DND-41 (cell line): ENCODE data around the gene AQP2.

Experiments used
- ATAC-seq: fragments of 200-7000 bp; cut with Tn5 transposase; 3 replicates; pipeline ENCODE4 v1.9.1; 2021; ENCODE audit warnings: low read depth; ENCODE audit not compliant: insufficient read depth
- DNase-seq: peaks from one replicate; pipeline ENCODE4 v3.0.0-alpha.2; 2020
- H2AFZ ChIP-seq: 2 replicates; pipeline ENCODE4 v1.6.0; 2012; ENCODE audit warnings: low read depth, low read length
- H3K27ac ChIP-seq: 2 replicates; pipeline ENCODE4 v1.5.1; 2012; ENCODE audit warnings: low read length, inconsistent platforms
- H3K27me3 ChIP-seq: fragments of 200-600 bp; sonication (generic); 2 replicates; pipeline ENCODE4 v1.6.0; 2012; ENCODE audit warnings: low read length, mild to moderate bottlenecking, inconsistent platforms; ENCODE audit not compliant: insufficient read depth, poor library complexity
- H3K36me3 ChIP-seq: 2 replicates; pipeline ENCODE4 v1.5.1; 2012; ENCODE audit warnings: low read length, inconsistent platforms; ENCODE audit not compliant: insufficient read depth
- H3K4me1 ChIP-seq: 2 replicates; pipeline ENCODE4 v1.5.1; 2012; ENCODE audit warnings: mild to moderate bottlenecking, low read length; ENCODE audit not compliant: insufficient read depth
- H3K4me2 ChIP-seq: 2 replicates; pipeline ENCODE4 v1.6.0; 2012; ENCODE audit warnings: mild to moderate bottlenecking, moderate library complexity, low read length, inconsistent platforms; ENCODE audit not compliant: insufficient read depth
- H3K4me3 ChIP-seq, 2 experiments: fragments of 200-600 bp in 1 of 2; shearing (Covaris generic) in 1 of 2; 2 replicates each; pipeline ENCODE4 v1.5.1; 2012 to 2016; ENCODE audit warnings: inconsistent platforms in 2 of 2, low read length in 2 of 2, mild to moderate bottlenecking in 2 of 2, low read depth in 1 of 2, moderate library complexity in 1 of 2
- H3K79me2 ChIP-seq: 2 replicates; pipeline ENCODE4 v1.6.0; 2012; ENCODE audit warnings: low read length, inconsistent platforms; ENCODE audit not compliant: insufficient read depth
- H3K9ac ChIP-seq: 2 replicates; pipeline ENCODE4 v1.6.0; 2012; ENCODE audit warnings: low read depth, mild to moderate bottlenecking, inconsistent platforms, low read length, moderate library complexity
- H3K9me3 ChIP-seq: 2 replicates; pipeline ENCODE4 v1.5.1; 2012; ENCODE audit warnings: low read length, moderate library complexity, mild to moderate bottlenecking, inconsistent platforms; ENCODE audit not compliant: insufficient read depth, severe bottlenecking
- H4K20me1 ChIP-seq: 2 replicates; pipeline ENCODE4 v1.6.0; 2012; ENCODE audit warnings: low read length; ENCODE audit not compliant: insufficient read depth
- EZH2 ChIP-seq: IDR thresholded peaks from 3 replicates; pipeline ENCODE4 v1.6.1; 2012; ENCODE audit warnings: borderline replicate concordance, low read depth, mild to moderate bottlenecking, moderate library complexity, low read length, inconsistent platforms; ENCODE audit not compliant: severe bottlenecking
- TF ChIP-seq, protein P1 (sequence below): IDR thresholded peaks from 2 replicates; pipeline ENCODE4 v1.5.1; 2012; ENCODE audit warnings: borderline replicate concordance, low read length, moderate library complexity, mild to moderate bottlenecking; ENCODE audit not compliant: poor library complexity, severe bottlenecking; ENCODE audit errors: extremely low read depth

The AQP2 gene

DNA sequence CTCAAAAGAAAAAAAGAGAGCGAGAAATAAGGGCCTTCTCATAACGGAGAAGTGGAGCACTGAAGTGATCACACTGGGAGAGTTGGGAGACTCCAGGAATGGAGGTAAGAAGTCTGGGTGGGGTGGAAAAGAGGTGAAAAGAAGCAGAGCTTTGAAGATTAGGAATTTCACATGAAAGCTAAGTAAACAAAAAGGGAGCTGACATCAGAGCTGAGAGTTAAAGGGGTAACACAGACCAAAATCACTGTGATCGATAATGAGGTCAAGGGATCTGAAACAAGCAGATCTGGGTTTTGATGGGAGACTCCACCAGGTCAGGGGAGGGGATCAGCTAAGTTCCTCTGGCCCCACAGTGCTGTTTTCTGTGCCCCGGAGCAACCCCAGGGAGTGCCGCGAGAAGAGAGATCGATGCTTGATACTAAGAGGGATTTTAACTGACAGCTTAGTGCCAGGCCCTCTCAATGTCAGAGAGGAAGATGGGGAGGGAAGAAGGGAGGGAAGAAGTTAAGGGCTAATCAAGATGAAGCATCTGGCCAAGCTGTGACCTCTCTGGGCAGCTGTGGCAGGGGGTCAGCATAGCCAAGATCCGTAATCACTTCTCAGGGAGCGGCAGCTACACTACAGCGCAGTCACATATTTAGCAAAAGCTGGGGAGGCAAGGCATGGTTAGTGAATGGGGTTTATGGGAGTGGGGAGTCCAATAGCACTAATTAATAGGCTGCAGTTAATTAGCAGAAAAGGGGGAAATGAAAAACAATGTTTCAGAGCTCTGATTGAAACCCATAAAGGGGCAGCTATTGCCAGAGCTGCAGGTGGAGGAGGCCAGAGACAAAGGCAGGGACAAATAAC, 30.2 kb downstream of the AQP2 start:
- Histone ChIP-seq H3K4me3 (no peak overlapping the region), H2AFZ (no peak overlapping the region), H3K4me2 (no peak overlapping the region), H3K79me2 (no peaks in the 10 kb centered on the region), H3K36me3 (no peaks in the 10 kb centered on the region), H3K4me1 (no peaks in the 10 kb centered on the region), H3K27me3 (no peaks in the 10 kb centered on the region), H3K27ac (no peak overlapping the region), H4K20me1 (no peaks in the 10 kb centered on the region), H3K9ac (no peak overlapping the region), H3K9me3 (no peaks in the 10 kb centered on the region)
- DNase-seq (no peak), ATAC-seq (no peak)
- TF ChIP-seq EZH2 = no peak
- TF ChIP-seq, protein P1, sequence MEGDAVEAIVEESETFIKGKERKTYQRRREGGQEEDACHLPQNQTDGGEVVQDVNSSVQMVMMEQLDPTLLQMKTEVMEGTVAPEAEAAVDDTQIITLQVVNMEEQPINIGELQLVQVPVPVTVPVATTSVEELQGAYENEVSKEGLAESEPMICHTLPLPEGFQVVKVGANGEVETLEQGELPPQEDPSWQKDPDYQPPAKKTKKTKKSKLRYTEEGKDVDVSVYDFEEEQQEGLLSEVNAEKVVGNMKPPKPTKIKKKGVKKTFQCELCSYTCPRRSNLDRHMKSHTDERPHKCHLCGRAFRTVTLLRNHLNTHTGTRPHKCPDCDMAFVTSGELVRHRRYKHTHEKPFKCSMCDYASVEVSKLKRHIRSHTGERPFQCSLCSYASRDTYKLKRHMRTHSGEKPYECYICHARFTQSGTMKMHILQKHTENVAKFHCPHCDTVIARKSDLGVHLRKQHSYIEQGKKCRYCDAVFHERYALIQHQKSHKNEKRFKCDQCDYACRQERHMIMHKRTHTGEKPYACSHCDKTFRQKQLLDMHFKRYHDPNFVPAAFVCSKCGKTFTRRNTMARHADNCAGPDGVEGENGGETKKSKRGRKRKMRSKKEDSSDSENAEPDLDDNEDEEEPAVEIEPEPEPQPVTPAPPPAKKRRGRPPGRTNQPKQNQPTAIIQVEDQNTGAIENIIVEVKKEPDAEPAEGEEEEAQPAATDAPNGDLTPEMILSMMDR = no peak

DNA sequence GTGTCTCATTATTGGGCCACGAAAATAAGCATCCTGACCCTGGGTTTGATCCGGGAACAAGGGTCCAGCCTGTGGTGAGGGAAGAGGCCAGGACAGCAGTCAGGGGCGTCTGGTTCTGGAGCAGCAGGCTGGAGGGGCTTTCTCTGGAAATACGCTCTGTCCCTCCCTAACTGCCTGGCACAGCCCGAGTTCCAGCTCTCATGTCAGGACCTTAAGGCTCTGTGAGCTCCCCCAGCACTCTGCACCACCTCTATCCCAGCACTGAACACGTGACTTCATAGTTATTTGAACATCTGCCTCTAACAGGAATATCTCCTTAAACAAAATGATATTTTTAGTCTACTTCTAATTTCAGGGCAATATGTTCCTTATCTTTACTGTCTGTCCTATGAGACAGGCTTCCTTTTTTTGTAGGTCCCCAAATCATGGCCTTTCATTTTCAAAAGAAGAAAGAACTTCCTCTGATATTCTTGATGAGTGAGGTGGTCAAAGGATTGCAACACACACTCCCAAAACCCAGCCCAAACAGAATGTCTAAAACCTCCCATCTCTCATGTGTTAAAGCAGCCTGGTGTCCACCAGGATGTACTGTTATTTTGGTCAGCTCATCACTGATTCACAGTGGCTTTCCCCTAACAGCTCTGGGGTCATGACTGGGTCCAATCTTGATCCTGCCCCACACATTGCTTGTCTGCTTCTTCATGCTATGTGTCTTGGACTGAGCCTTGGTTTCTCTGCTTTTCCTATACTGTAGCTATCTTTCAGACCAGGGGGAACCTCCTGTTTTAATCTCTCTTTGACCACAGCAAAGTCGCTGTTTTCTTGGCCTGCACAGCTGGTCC, 31.9 kb downstream of the AQP2 start:
- Histone ChIP-seq H3K4me3 (no peak overlapping the region), H3K27ac (no peak overlapping the region), H3K4me2 (no peak overlapping the region), H3K9ac (no peak overlapping the region), H3K79me2 (no peaks in the 10 kb centered on the region), H3K27me3 (no peaks in the 10 kb centered on the region), H3K4me1 (no peaks in the 10 kb centered on the region), H2AFZ (no peak overlapping the region), H3K36me3 (peaks cover 9% of the 10 kb centered on the region), H3K9me3 (no peaks in the 10 kb centered on the region), H4K20me1 (0 out of 2 replicates have a peak, but pooled peaks cover 2% of the 10 kb centered on the region)
- ATAC-seq = no peak
- no peak for DNase-seq
- no peak for TF ChIP-seq EZH2
- TF ChIP-seq, protein P1 = no peak

DNA sequence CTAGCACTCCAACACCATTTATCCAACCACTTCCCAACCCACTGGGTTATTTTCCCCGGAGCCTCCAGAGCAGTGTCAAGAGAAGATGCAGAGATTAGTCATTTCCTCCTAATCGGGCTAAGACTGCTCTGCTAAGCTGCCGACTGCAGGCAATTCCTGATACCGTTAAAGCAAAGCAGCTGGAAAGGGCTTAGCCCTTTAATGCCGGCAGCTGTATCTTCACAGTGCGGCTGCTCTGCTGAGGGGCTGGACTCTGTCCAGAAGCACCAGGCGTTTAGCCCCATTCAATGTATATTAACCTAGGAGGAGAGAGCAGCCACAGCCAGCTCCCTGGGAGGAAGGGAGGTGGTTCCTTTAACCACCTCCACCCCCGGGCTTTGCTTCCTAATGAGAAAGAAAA, 33.4 kb downstream of the AQP2 start:
- Histone ChIP-seq H3K4me2 (no peak overlapping the region), H3K9me3 (no peaks in the 10 kb centered on the region), H3K79me2 (no peaks in the 10 kb centered on the region), H3K4me3 (no peak overlapping the region), H3K9ac (no peak overlapping the region), H3K27ac (no peak overlapping the region), H3K36me3 (peaks cover 23% of the 10 kb centered on the region), H4K20me1 (0 out of 2 replicates have a peak, but pooled peaks cover 2% of the 10 kb centered on the region), H2AFZ (no peak overlapping the region), H3K4me1 (no peaks in the 10 kb centered on the region), H3K27me3 (no peaks in the 10 kb centered on the region)
- TF ChIP-seq EZH2 = no peak
- TF ChIP-seq, protein P1 = no peak
- DNase-seq (no peak), ATAC-seq (no peak)
